Cardiac muscle cell (in vitro differentiated cells and primary cell): ENCODE results near the gene SRPK2. TPM values are rescaled to one million over a fixed set of nuclear protein-coding genes. Genes with fewer than 3 reads are reported as not detected.

Experiments
- DNase-seq, 2 donors: peaks; one replicate each; pipeline versions ENCODE4 v3.0.0 to v3.0.0-alpha.2; 2010 to 2017; ENCODE audit warnings: low read depth in 1 of 2, low spot score in 1 of 2
- H3K27ac ChIP-seq: fragments of 200-600 bp; sonication (generic); 2 replicates; pipeline ENCODE4 v1.5.1; 2016
- H3K27me3 ChIP-seq: fragments of 200-600 bp; sonication (generic); 2 replicates; pipeline ENCODE4 v1.6.0; 2016; ENCODE audit warnings: control low read depth
- H3K36me3 ChIP-seq: fragments of 200-600 bp; sonication (generic); 2 replicates; pipeline ENCODE4 v1.5.1; 2016; ENCODE audit warnings: control low read depth
- H3K4me1 ChIP-seq: fragments of 200-600 bp; sonication (generic); 2 replicates; pipeline ENCODE4 v1.8.1; 2017; ENCODE audit warnings: low read depth, mild to moderate bottlenecking, mixed run types
- H3K4me3 ChIP-seq: fragments of 200-600 bp; sonication (generic); 2 replicates; pipeline ENCODE4 v1.5.1; 2016; ENCODE audit warnings: mild to moderate bottlenecking
- H3K9me3 ChIP-seq: fragments of 200-600 bp; sonication (generic); 2 replicates; pipeline ENCODE4 v1.5.1; 2017; ENCODE audit warnings: low read depth, mild to moderate bottlenecking, control low read depth
- CTCF ChIP-seq: IDR thresholded peaks from 2 replicates; pipeline ENCODE4 v1.5.1; 2012; ENCODE audit warnings: low read depth, mild to moderate bottlenecking, low read length
- polyA plus RNA-seq: library from polyadenylated mRNA; unstranded; fragments of >200 nt; fragmentation: Nextera tagmentation; extraction: Ambion mirVana; gene quantifications from 2 replicates; pipeline ENCODE4 v1.2.1, GENCODE V29; 2016
- total RNA-seq: library from RNA; depleted of rRNA; stranded (reverse); fragments of >200 nt; gene quantifications from 2 replicates; pipeline ENCODE4 v1.2.3, GENCODE V29; 2016

Gene SRPK2
- total and polyA plus RNA-seq, 2 experiments from 2014 or later: 35.4 to 37.1 TPM

- no peaks in the 10 kb centered on the region for H3K9me3 ChIP-seq
Observed at GRCh38 chr7:105355701-105356100, 33.0 kb downstream of the SRPK2 start.

GRCh38 chr7:105354383-105354782 lies 34.3 kb downstream of the SRPK2 start:
- Histone ChIP-seq H3K27ac (no peak overlapping the region), H3K36me3 (no peaks in the 10 kb centered on the region), H3K27me3 (no peaks in the 10 kb centered on the region), H3K4me3 (no peak overlapping the region), H3K4me1 (peaks cover 4% of the 10 kb centered on the region), H3K9me3 (no peaks in the 10 kb centered on the region)
- DNase-seq: no peak
- no peak for TF ChIP-seq CTCF

More at GRCh38 chr7:105355701-105356100, 33.0 kb downstream of the SRPK2 start:
- no peak for TF ChIP-seq CTCF
- no peak for DNase-seq
- no peak overlapping the region for H3K4me3 ChIP-seq
- no peaks in the 10 kb centered on the region for H3K36me3 ChIP-seq
- peaks cover 4% of the 10 kb centered on the region for H3K4me1 ChIP-seq
- no peaks in the 10 kb centered on the region for H3K27me3 ChIP-seq
- H3K27ac ChIP-seq: no peak overlapping the region

GRCh38 chr7:105353752-105354328 lies 34.9 kb downstream of the SRPK2 start:
- H3K27me3 ChIP-seq: no peaks in the 10 kb centered on the region
- H3K36me3 ChIP-seq: no peaks in the 10 kb centered on the region
- H3K9me3 ChIP-seq: no peaks in the 10 kb centered on the region
- no peak for TF ChIP-seq CTCF
- H3K4me1 ChIP-seq: peaks cover 4% of the 10 kb centered on the region
- H3K27ac ChIP-seq: no peak overlapping the region
- DNase-seq: peak in 1 of 2 donors; percentile 80
- no peak overlapping the region for H3K4me3 ChIP-seq

- Histone ChIP-seq H3K36me3 (no peaks in the 10 kb centered on the region), H3K27ac (no peak overlapping the region), H3K4me1 (no peaks in the 10 kb centered on the region), H3K9me3 (no peaks in the 10 kb centered on the region), H3K4me3 (no peak overlapping the region), H3K27me3 (no peaks in the 10 kb centered on the region)
- no peak for TF ChIP-seq CTCF
- no peak for DNase-seq
Observed at GRCh38 chr7:105352901-105353668, 35.6 kb downstream of the SRPK2 start.

- H3K36me3 ChIP-seq: no peaks in the 10 kb centered on the region
- no peaks in the 10 kb centered on the region for H3K9me3 ChIP-seq
- TF ChIP-seq CTCF: no peak
- peak in 1 of 2 donors; percentile 98 for DNase-seq
- no peaks in the 10 kb centered on the region for H3K27me3 ChIP-seq
- H3K4me1 ChIP-seq: no peaks in the 10 kb centered on the region
- H3K27ac ChIP-seq: no peak overlapping the region
- no peak overlapping the region for H3K4me3 ChIP-seq
Observed at GRCh38 chr7:105352018-105352612, 36.6 kb downstream of the SRPK2 start.
